NCI-H446 treated with DMSO at 0.1 percent for 48 hours (cell line): ENCODE results near the gene CAPRIN1.

Experiments used
- DNase-seq: peaks from one replicate; lab custom pipeline; 2025; lab: John Stamatoyannopoulos, UW

The CAPRIN1 gene, protein sequence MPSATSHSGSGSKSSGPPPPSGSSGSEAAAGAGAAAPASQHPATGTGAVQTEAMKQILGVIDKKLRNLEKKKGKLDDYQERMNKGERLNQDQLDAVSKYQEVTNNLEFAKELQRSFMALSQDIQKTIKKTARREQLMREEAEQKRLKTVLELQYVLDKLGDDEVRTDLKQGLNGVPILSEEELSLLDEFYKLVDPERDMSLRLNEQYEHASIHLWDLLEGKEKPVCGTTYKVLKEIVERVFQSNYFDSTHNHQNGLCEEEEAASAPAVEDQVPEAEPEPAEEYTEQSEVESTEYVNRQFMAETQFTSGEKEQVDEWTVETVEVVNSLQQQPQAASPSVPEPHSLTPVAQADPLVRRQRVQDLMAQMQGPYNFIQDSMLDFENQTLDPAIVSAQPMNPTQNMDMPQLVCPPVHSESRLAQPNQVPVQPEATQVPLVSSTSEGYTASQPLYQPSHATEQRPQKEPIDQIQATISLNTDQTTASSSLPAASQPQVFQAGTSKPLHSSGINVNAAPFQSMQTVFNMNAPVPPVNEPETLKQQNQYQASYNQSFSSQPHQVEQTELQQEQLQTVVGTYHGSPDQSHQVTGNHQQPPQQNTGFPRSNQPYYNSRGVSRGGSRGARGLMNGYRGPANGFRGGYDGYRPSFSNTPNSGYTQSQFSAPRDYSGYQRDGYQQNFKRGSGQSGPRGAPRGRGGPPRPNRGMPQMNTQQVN

DNA sequence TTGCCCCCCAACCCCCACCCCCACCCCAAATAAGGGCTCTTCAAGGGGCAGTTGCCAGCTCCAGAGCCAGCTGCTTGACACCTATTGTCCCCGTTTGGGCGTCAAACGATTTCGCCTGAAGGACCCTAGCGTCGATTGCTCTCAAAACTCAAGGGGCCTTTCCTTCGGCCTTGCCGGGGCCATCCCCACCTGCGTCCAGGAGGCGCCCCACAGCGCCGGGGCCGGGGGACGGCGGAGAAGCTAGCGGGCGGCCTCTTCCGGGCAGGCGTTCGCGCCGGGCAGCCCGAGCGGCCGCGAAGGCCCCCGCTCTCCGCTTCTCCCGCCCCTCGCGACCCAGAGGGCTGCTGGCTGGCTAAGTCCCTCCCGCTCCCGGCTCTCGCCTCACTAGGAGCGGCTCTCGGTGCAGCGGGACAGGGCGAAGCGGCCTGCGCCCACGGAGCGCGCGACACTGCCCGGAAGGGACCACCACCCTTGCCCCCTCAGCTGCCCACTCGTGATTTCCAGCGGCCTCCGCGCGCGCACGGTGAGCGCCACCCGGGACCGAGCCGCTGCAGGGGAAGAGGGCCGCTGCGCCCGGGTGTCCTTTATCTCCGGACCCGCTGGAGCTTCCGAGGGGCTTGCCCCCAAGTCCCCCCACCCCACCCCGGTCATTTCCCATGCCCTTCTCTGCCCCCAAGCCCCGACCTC, at the start of gene CAPRIN1:
Gene CAPRIN1, plus strand, starts transcription at position 383 of the 687 bp plus-strand sequence. CDS start 690 bp downstream, outside the sequence.
- peak; percentile 80 for DNase-seq

GRCh38 chr11:34002420-34002819, 49.1 kb upstream of the CAPRIN1 start:
- DNase-seq = no peak

DNA sequence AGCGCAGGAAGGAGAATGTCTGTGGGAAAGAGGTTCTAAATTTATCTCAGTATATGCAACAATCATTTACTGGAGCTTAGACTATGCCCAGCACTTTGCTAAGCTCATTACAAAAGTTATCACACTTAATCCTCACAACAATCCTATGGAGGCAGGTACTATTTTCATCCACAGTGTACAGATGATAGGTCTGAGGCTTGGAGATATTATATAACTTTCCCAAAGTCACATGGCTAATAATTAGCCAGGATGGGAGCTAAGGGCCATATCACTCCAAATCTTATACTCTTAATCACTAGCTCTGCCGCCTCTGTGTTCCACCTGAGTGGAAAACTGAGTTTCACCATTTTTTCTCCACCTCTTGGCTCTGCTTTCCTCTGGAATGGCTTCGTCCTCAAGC, 47.3 kb upstream of the CAPRIN1 start:
- no peak for DNase-seq

GRCh38 chr11:34006876-34007275, 44.7 kb upstream of the CAPRIN1 start:
- DNase-seq = no peak

DNA sequence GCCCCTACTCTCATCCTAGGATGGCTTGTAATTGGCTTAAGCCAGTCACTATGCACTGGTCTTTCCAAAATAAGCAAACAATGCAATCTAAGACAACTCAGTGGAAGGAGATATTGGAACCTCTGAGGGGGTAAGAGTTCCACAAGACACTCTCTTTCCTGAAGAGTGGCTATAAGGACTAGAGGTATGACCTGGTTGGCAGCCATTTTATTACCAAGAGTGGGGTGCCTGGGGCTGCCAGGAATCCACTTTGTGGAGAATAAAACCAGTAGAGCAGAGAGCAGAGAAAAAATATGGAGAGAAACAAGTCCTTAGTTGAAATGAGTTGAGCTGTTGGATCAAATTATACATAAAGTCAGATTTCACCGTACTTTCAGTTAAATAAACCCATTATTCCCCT, 38.8 kb upstream of the CAPRIN1 start:
- no peak for DNase-seq

- DNase-seq = no peak
These were observed 37.5 kb upstream of the CAPRIN1 start for GRCh38 chr11:34013898-34014571.

DNA sequence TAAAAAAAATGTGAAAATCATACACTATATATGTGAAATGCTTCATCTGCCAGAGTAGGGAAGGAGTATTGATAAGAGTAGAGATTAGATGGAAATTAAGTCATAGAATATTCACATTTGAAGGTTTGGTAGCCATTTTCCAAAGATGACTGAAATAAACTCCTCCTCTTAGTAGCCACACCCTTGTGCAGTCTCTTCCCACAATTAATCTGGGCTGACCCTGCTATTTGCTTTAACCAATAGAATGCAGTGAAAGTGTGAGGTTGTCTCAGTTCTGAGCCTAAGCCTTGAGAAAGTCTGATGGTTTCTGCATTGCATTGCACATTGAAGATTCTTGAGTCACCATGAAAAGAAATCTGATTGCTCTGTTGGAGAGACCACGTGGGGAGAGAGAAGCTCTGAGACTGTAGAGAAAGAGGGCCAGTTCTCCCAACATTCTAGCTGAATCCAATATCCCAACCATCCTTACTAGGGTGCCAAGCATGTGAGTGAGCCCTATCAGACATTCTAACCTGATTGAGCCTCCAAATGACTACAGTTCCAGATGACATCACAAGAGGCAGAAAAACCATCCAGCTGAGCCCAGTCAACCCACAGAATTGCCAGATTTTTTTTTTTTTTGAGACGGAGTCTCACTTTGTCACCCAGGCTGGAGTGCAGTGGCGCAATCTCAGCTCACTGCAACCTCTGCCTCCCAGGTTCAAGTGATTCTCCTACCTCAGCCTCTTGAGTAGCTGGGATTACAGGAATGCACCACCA, 29.4 kb upstream of the CAPRIN1 start:
- DNase-seq = no peak

GRCh38 chr11:34026432-34026831, 25.1 kb upstream of the CAPRIN1 start:
- DNase-seq = no peak

DNA sequence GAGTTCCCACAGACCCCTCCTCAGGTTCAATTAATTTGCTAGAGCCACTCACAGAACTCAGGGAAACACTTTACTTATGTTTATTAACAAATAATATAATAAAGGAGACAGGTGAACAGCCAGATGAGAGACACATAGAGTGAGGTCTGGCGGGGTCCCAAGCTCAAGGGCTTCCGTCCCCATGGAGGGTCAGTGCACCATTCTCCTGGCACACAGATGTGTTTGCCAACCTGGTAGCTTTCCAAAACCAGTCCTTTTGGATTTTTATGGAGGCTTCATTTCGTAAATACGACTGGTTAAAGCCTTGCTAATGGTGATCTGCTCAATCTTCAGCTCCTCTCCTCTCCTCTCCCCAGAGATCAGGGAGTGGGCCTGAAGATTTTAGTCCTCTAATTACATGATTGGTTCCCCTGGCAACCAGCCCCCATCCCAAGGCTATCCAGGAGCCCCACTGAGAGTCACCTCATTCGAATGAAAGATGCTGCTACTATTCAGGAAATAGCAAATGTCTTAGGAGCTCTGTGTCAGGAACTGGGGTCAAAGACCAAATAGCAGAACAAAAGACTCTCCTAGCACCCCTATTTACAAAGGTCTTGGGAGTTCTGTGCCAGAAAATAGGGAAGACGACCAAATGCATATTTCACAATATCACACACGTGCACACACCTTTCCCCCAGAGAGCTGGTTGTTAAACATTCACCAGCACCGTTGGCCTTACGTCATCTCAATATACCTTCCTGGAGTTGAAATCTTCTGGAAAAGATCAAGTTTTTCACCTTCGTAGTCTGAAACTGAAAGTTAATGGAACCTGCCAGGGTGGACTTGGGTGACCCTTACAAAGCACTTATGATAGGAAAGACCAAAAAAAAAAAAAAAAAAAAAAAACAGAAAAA, 23.8 kb upstream of the CAPRIN1 start:
- no peak for DNase-seq

DNA sequence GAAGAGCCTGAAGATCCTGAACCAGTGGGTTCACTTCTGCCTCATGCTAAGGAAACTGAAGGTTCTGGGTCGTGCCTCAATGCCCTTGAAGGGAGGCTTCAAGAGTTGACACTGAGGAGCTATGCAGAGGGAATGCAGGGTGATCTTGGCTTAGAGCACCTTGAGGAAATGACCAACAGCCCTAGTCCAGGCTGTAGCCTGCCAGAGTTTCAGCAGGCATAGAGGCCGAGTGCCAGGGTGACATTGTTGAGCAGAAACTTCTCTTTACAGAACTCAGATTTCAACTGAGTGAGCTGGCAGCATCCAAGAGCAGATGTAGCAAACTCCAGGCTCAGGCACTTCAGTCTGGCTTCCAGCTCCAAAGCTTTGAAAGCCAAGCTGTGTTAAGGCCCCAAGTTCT, 23.1 kb upstream of the CAPRIN1 start:
- no peak for DNase-seq

DNA sequence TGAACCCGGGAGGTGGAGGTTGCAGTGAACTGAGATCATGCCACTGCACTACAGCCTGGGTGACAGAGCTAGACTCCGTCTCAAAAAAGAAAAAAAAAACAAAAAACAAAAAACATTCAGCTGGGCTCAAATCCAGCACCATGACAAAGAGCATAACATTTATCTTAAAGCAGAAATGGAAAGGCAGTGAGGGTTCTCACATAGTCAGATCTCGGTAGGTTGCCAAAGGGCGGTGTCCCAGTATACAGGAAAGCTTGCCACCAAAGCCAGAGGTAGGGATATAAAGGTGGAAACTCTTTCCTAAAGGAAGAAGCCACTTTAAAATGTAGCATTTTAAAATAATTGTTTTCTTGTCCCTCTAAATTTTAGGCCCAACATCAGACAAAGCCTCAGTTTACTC, 22.4 kb upstream of the CAPRIN1 start:
- no peak for DNase-seq

- DNase-seq = no peak
These were observed 21.1 kb upstream of the CAPRIN1 start for GRCh38 chr11:34030382-34030781.

DNA sequence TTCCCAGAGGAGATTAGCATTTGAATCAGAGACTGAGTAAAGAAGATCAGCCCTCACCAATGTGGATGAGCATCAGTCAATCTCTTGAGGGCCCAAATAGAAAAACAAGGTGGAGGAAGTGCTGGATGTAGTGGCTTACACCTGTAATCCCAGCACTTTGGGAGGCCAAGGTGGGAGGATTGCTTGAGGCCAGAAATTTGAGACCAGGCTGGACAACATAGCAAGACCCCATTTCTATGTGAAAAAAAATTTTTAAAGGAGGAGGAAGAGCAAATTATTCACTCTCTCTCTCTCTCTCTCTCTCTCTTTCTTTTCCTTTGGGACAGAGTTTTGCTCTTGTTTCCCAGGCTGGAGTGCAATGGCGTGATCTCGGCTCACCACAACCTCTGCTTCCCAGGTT, 18.1 kb upstream of the CAPRIN1 start:
- no peak for DNase-seq

DNA sequence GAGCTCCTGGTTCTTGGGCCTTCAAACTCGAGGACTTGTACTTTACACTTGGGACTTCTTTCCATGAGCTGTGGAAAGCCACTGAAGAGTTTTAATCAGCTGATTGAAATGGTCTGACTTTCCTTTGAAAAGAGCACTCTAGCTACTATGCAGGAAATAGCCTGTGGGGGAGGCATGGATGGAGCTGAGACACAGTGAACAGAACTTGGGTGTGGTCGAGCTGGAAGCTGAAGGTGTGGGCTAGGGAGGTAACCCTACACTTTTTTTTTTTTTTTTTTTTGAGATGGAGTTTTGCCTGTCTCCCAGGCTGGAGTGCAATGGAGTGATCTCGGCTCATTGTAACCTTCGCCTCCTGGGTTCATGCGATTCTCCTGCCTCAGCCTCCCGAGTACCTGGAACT, 17.5 kb upstream of the CAPRIN1 start:
- DNase-seq = no peak

DNA sequence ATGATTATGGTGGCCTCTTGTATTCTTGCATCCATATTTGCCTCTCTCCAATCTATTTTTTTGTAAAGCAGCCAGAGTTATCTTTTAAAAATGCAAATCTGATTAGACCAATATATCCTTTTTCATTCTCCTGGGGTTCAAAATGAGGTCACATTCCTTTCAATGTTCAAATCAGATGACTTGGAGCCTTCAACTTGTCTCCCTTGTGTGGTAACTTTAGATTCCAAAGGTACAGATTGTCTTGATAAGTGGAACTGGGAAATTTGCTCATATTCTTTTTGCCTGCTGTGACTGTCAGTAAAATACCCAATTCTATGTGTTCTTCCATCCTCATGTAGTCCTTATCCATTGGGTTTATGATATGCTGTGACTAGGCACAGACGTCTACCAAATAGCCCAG, 15.1 kb upstream of the CAPRIN1 start:
- no peak for DNase-seq

GRCh38 chr11:34037016-34037415, 14.5 kb upstream of the CAPRIN1 start:
- DNase-seq = no peak

- no peak for DNase-seq
These were observed 11.0 kb upstream of the CAPRIN1 start for GRCh38 chr11:34040571-34040970.

GRCh38 chr11:34044664-34045485, 6.7 kb upstream of the CAPRIN1 start:
- no peak for DNase-seq

- no peak for DNase-seq
These were observed 2.5 kb upstream of the CAPRIN1 start for GRCh38 chr11:34049028-34049427.
